ENCODE results near the gene SPOCK1. TPM values are rescaled to one million over a fixed set of nuclear protein-coding genes. Genes with fewer than 3 reads are reported as not detected.

SPOCK1 gene
- total and polyA plus RNA-seq, 9 of the 15 experiments (the other 6 are each of a cell fraction or from before 2014, with no cell fraction given) = 0.01 to 0.35 (median 0.04) TPM; not detected in 6

DNA sequence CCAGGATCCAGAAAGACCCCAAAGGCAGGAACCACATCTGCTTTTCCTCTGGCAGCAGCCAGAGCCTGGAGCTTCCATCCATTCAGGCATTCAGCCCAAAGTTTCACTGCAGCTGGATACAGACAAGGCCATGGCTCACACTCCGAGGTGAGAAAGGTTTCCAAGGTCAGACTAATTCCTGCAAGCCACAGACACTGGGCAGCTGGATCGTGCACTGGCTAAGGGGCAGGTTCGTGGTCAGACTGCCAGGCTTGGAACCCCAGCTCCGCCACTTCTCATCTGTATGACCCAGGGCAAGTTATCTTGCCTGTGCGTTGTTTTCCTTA, 36.9 kb downstream of the SPOCK1 start (continued):
- TF ChIP-seq, protein P1, sequence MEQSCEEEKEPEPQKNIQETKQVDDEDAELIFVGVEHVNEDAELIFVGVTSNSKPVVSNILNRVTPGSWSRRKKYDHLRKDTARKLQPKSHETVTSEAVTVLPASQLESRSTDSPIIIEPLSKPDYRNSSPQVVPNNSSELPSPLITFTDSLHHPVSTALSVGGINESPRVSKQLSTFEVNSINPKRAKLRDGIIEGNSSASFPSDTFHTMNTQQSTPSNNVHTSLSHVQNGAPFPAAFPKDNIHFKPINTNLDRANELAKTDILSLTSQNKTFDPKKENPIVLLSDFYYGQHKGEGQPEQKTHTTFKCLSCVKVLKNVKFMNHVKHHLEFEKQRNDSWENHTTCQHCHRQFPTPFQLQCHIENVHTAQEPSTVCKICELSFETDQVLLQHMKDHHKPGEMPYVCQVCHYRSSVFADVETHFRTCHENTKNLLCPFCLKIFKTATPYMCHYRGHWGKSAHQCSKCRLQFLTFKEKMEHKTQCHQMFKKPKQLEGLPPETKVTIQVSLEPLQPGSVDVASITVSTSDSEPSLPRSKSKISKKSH (CRISPR knock-in tag; IDR thresholded peaks at IDR 0.05) = no peak
- no peak for TF ChIP-seq STAT5A (IDR thresholded peaks at IDR 0.05; ENCODE audit: borderline replicate concordance, low read length)

DNA sequence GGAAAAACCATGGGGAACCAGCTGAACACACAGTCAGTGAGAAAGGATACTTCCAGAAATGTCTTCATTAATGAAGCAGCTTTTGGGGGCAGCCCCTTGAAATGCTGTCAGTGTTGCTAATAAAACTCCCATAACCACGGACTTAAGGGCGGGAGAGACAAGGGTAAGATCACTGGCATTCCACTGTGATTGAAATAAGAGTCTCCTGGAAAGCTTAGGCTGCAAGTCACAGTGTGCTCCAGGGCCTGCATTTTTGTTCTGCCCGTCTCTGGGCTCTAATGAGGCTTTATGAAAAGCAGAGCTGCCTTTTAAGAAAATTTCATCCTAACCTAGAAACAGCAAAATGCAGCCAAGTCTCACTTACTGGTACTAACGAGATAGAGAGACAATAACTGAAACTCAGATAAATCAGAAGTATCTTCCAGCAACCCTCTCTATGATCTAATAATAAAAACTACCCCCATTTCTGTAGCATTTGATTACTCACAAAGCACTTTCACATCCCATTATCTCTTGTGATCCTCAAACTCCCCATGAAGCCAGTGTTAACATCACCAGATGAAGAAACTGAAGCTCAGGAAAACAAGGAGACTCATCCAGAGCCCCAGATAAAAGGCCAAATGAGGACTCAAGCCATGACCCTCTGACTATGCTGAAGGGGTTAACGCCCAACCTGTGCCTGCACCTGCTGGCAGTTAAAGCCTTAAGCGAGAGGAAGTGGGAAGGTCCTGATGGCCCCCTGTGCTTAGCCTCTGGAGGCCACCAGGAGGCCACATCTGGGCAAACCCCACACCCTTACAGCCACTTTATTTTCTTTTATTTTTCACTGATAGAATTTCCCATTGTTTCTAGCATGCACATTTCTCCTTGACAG, 37.5 kb downstream of the SPOCK1 start:
- WGBS (ENCODE audit: insufficient coverage, low coverage, missing lambda C conversion rate) = 0% methylated on average over 5 of the region's 6 CpGs
- no TSS peak for BruUV-seq (replicated peaks)

More for the DNA sequence above, 37.5 kb downstream of the SPOCK1 start:
- ATAC-seq = 0 out of 3 replicates have a peak, but pooled peaks have one; percentile 43
- ChIA-PET CTCF (ENCODE audit: low intra/inter-chr PET ratio) (no interaction called here), POLR2A (interaction anchor here (0.8 to 1.2 kb wide), 2 partner anchors 14 to 17 kb away, joined by 3 read pairs; no protein-coding TSS in a partner anchor)
- TF ChIP-seq ZFP36 (IDR thresholded peaks at IDR 0.05; ENCODE audit: low read depth, low read length, partially characterized antibody) = no peak
- TF ChIP-seq, protein P2, sequence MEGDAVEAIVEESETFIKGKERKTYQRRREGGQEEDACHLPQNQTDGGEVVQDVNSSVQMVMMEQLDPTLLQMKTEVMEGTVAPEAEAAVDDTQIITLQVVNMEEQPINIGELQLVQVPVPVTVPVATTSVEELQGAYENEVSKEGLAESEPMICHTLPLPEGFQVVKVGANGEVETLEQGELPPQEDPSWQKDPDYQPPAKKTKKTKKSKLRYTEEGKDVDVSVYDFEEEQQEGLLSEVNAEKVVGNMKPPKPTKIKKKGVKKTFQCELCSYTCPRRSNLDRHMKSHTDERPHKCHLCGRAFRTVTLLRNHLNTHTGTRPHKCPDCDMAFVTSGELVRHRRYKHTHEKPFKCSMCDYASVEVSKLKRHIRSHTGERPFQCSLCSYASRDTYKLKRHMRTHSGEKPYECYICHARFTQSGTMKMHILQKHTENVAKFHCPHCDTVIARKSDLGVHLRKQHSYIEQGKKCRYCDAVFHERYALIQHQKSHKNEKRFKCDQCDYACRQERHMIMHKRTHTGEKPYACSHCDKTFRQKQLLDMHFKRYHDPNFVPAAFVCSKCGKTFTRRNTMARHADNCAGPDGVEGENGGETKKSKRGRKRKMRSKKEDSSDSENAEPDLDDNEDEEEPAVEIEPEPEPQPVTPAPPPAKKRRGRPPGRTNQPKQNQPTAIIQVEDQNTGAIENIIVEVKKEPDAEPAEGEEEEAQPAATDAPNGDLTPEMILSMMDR (IDR thresholded peaks at IDR 0.05 in 2 of 3, conservative IDR thresholded peaks at IDR 0.05 in 1 of 3; ENCODE audit: insufficient read depth in 2 of 3, low read depth in 1 of 3, low read length in 3 of 3) = peak in 2 of 3 experiments; percentile 14 to 20; a peak in 1 of 6 replicates
- Histone ChIP-seq H3K9me1 (ENCODE audit: control insufficient read depth, insufficient read depth, low read length) (no peaks in the 10 kb centered on the region), H3K9me3 (replicated peaks; ENCODE audit: control insufficient read depth, insufficient read depth, low read depth, low read length) (no peaks in the 10 kb centered on the region), H3K4me3 (no peak overlapping the region), H3K27ac (ENCODE audit: extremely low read depth, low read depth, low read length) (no peak overlapping the region), H3K4me1 (replicated peaks in 1 of 2; ENCODE audit: control insufficient read depth in 2 of 2, insufficient read depth in 2 of 2, low read length in 2 of 2) (no peaks in the 10 kb centered on the region), H3K79me2 (ENCODE audit: control insufficient read depth, insufficient read depth, low read length) (no peaks in the 10 kb centered on the region), H3K9ac (ENCODE audit: insufficient read depth in 1 of 2, low read depth in 2 of 2, low read length in 2 of 2) (no peak overlapping the region), H3K27me3 (ENCODE audit: control insufficient read depth in 2 of 2, insufficient read depth in 2 of 2, low read length in 2 of 2) (no peaks in the 10 kb centered on the region), H2AFZ (ENCODE audit: low read depth, low read length) (no peak overlapping the region), H3K4me2 (ENCODE audit: insufficient read depth, low read length) (no peak overlapping the region), H4K20me1 (replicated peaks; ENCODE audit: control insufficient read depth, insufficient read depth, low read length) (no peaks in the 10 kb centered on the region), H3K36me3 (ENCODE audit: control insufficient read depth, insufficient read depth, low read length) (no peaks in the 10 kb centered on the region)
- FAIRE-seq = no peak
- no peak for DNase-seq (ENCODE audit: extremely low read depth in 1 of 4, low spot score in 3 of 4)
- in situ Hi-C loops (cut with MboI) (no loop called here), intact Hi-C loops (cut with micrococcal nuclease) (no loop called here)
